ENCODE results near the gene PITX2.
"Not testable (repeated sequence)": the region's sequence is repeated elsewhere in the genome, so short reads cannot be mapped to it uniquely, and the experiment has no call there.

Gene PITX2

DNA sequence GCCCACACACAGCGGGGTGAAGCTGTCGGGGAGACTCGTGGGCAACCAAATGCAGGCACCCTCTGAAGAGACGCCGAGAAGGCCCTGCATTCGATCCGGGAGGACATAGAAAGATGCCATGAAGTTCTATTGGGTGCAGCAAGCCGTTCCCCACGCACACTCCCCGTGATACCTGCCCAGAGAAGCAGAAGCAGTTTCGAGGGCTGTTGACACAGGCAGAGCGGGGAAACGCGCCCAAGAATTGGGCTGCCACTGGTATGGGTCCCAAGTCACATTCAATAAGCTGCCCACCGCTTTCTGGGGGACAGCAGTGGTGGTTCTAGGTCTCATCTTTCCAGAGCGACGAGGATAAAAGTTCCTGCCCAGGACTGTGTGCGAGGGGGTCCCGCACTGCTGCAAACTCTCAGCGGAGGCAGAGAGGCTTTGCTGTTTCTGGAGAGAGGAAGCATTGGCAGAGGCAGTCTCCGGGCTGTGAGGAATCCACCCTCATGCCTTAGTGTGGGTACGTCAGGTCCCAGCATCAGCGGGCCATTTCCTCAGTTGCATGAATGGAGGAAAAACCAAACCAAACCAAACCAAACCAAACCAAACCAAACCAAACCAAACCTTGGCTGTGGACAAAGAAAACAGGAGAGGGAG, 10.1 kb downstream of the PITX2 start:
- DNase-seq (ENCODE audit: low read depth in 2 of 2, low spot score in 1 of 2) = no peak

DNA sequence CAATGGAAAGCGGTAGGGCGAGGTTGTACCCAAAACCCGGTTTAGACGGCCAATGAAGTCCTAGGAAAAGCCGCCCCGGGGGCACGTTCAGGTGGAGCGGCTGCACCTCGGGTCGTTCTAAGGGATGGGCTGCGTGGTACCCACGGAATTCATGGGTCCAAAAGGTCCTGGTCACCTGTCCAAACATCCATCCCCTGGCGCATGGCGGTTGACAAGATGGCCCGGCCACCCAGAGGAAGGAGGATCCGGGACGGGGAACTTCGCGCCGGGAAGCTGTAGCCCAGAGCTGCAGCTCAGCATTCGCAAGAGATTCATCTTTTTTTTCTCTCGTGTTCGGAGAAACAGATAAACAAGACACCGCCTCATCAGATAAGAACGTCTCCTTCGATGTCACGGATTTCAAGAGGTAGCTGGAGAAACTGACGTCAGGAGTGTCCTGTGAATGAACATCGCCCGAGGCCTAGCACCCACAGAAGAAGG, 10.9 kb downstream of the PITX2 start:
- DNase-seq (ENCODE audit: low read depth in 2 of 2, low spot score in 1 of 2) = no peak

DNA sequence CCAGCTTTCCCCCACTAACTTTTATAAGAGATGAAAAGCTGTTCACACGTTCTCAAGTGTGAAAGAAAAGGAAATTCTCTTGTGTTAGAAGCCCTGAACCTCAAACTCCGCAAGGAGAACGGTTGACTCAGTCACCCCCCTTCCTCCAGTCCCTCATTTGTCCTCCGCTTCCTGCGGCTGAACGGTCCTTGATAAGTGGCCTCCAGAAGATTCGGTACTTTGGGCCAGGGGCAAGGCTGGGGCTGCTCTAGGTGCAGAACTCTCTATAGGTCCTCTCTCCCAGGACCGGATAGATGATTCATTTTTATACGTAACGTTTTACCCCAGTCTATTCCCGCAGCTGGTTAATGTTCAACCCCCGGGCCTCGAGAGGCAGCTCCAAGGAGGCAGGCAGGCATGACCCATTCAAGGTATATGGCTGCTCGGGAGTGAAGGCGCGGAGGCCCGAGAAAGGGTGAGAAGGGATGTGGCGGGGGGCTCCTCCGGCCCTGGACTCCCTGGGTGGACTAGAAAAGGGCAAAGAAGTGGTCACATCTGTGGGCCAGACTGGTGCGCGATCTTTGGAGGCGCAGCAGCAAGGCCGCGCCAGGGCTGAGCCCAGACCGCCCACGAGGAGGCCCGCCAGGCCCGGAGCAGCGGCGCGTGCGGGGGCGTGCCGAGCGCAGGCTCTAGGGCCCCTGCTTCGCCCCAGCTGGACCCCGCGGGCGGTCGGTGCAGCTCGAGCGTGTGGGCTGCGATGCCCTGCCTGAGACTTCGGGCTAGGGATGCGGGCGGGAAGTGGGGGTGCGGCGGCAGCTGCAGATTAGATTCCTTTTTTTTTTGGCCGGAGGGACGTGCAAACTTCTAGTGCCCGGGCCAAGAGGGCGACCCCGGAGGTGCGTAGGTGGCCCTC, 11.7 kb downstream of the PITX2 start:
- DNase-seq (ENCODE audit: low read depth in 2 of 2, low spot score in 1 of 2) = no peak

DNA sequence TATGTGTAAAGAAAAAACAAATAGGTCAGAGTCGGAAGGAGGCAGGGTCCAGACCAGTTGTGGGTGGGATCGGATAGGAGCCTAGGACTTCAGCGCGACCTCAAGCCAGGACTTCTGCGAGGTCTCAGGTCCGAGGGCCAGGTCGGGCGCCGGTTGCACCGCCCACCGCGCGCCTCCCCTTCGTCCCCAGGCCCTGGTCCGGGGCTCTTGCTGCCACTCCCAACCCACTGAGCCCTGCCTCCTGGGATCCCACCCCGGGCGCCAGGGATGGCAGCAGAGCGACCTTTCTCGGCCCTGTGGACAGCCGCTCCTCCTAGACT, 12.3 kb downstream of the PITX2 start:
- no peak for DNase-seq (ENCODE audit: low read depth in 2 of 2, low spot score in 1 of 2)

DNA sequence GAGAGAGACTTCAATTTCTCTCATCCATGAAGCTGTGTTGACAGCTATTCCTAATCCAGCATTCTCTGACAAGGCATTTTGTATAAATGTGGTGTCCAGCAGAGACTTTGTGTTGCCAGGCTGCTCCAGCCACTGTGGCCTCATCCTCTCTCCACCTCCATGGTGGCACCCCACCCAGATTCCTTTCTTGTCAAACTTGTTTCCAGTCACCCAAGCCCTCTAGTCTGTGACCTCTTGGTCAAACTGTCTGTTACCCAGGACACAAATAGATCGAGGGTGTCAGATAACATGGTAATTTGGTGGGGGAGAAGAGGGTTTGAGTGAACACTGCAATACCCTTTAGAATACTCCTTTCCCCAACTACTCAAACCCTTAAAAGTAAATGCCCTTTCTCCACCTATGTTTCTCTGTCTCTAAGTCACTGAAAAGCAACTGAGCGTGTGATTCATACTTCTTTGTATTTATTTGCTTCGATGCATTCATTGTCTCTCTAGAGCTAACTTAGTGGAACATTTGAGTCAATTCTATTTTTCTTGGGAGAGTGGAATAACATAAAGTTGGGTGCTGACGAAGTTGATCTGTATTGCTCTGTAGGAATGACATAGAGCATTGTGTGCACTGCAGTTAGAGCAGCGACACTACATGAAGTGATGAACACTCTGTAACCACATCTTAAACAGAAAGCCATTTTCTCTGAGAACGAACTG, 13.7 kb downstream of the PITX2 start:
- no peak for DNase-seq (ENCODE audit: low read depth in 2 of 2, low spot score in 1 of 2)

DNA sequence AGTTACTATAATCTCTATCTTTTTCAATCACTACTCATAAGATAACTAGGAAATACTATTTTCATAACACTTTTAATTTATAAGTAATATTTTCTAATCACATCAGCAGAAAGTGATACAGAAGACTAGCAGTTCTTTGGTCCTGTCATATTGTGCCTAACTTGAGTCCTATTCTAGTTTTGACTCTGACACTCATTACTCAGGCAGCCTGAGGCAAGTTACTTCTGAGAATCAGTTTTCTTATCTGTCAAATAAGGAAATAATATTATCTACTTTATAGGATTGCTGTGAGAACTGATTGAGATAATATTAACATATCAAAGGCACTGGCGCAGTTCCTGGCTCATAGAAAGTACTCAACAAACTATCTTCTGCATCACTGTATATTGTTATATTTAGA, 17.8 kb downstream of the PITX2 start:
- DNase-seq (ENCODE audit: low read depth in 2 of 2, low spot score in 1 of 2) = no peak

DNA sequence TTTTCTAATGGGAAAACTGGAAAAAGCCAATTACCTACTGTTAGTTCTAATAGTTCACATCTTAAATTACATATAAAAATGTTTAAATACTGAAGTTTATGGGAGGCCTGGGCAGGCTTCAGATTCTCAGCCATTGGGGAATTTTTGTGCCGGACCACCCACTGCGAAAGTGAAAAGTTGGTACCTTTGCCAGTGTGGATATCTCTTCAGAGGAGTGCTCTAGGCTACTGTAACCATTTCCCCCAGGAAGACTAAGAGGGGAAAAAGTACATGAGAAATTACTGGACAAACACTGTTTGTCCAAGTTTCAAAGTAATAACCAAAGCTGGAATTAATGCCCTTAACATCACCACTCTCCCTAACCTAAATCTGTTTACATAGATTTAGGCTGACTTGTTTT, 20.8 kb downstream of the PITX2 start:
- no peak for DNase-seq (ENCODE audit: low read depth in 2 of 2, low spot score in 1 of 2)

DNA sequence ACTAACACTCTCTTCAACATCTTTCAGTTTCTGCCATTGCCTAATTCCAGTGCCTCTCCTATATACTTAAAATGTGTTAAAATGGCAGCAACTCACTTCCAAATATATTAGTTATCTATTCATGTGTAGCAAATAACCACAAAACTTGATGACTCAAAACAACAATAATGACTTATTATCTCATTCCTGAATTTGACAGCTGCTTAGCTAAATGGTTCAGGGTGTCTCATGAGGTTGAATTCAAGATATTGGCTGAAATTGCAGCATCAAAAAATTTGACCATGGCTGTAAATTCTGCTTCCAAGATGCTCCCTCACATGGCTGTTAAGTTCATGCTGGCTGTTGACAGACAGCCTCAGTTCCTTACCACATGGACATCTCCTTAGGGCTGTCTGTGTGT, 25.3 kb downstream of the PITX2 start:
- no peak for DNase-seq (ENCODE audit: low read depth in 2 of 2, low spot score in 1 of 2)

DNA sequence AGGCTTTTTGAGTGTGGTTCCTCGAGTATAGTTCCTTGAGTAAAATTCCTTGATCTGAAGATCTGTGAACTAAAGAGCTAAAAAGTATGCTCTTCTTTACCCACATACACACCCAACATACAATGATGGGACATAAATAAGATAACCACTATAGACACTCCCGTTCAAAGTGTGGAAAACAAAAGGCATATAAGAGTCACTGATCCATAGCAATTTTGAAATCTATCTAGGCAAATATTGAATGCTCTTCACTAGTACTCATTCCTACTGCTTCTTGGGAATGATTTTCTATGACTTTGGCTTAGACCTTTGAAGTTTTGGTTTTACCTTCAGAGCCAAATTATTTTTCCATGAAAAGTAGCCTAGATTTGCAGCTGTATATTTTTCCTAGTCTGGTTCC, 26.4 kb downstream of the PITX2 start:
- DNase-seq (ENCODE audit: low read depth in 2 of 2, low spot score in 1 of 2) = no peak

DNA sequence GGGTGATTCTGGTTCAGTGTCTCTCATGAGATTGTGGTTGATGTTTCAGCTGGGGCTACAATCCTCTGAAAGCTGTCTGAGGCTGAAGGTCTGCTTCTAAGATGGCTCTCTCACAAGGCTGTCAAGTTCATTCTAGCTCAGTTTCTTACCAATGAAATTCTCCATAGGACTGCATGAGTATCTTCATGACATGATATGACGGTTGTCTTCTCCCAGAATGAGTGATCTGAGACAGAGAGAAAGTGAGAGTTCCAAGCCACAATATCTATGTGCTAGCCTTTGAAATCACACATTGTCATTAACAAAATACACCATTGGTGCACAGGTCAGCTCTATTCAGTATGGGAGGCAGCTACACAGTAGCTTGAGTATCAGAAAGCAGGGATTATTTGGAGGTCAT, 27.3 kb downstream of the PITX2 start:
- no peak for DNase-seq (ENCODE audit: low read depth in 2 of 2, low spot score in 1 of 2)

DNA sequence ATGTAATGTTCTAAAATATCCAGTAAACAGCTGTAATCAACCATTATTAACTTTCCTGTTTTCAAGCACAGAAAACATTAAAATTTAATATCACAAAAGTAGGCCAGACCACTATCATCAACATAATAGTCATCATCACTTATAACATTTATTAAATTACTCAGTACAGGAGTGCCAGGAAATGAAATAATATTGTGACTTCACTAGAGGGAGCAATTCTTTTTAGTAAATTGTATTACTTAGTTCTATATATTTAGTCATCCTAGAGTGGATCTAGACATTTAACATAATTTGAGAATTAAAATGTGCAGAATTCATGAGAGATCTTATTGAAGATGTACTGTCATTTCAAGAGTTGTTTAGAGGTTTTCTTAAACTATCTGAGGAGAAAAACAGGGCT, 33.6 kb downstream of the PITX2 start:
- DNase-seq (ENCODE audit: low read depth in 2 of 2, low spot score in 1 of 2) = no peak

DNA sequence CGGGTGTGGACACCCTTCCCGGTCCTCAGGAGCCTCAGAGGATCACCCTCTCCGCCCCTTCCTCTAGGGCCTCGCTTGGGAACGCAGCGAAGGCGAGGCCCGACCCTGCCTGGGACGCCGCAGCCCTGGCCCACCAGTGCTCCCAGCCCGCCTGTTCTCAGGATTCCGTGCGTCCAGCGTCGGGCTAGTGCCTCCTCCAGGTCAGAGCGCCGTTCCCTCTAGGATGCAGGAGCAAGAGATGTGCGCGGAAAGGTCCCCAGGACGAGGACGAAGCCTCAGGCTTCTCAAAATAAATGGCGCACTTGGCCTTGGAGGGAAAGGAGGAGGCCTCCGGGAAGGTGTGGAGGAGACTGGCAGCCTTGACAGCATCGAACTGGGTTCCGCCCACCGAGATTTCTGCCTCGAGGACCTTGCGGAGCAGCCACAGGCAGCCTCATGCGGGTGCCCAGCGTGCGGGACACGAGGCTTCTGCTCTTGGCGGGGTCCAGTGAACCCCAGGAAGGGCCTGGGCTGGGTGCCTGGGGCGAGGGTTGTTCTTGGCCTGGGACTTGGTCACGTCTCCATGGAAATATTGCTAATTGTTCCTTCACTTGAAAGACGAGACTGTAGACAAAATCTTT, 35.1 kb downstream of the PITX2 start:
- DNase-seq (ENCODE audit: low read depth in 2 of 2, low spot score in 1 of 2) = no peak

DNA sequence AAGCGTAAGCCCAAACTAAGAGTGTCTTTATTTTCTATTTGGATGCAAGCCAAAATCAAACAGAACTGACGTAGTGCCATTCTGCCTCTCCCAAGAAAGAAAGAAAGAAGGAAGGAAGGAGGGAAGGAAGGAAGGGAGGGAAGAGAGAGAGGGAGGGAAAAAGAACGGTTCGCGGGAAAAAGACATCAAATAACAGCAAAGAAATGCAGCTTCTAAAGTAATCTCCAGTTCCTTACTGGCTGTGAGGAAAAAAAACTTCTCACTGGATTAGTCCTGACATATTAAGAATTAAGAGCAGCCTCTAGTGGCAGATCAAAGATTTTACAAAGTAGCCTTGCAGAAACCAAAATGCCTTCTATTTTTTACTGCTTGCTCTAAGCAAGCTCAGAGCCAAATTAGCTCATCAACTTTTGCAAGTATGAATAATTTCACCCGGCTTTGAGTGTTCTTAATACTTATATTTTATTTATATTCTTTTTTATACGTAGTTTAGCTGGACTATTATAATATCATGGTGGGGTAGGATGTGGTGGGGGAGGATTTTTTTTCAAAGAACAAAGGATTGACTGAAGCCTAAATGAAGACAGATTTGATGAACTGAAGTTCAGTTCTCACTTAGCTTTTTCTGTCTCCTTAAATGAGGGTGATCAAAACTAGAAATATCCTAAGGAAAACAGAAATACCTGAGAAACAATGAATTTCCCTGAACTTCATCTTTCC, 36.6 kb downstream of the PITX2 start:
- DNase-seq (ENCODE audit: low read depth in 2 of 2, low spot score in 1 of 2) = no peak

DNA sequence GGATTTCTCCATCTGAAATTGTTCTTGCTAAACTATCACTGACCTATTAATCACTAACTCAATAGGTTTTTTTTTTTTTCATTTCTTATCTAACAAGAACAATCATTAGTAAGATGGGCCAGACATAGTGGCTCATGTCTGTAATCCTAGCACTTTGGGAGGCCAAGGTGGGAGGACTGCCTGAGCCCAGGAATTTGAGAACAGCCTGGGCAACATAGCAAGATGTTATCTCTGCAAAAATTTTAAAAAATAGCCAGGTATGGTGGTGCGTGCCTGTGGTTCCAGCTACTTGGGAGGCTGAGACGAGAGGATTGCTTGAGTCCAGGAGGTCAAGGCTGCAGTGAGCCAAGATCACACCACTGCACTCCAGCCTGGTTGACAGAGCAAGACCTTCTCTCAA, 46.2 kb downstream of the PITX2 start:
- DNase-seq (ENCODE audit: low read depth in 2 of 2, low spot score in 1 of 2) = not testable (repeated sequence)
